Renal pelvis (tissue), 4 donors: Measurements from ENCODE around the gene RADIL. TPM values are rescaled to one million over a fixed set of nuclear protein-coding genes. Genes with fewer than 3 reads are reported as not detected.

Experiments
- DNase-seq: peaks from one replicate; pipeline ENCODE4 v3.0.0-alpha.2; 2013
- polyA plus RNA-seq, 3 donors: library from polyadenylated mRNA; unstranded; fragments of 120-200 nt; gene quantifications; one replicate each; pipeline ENCODE4 v1.2.1, GENCODE V29; 2013; ENCODE audit not compliant: insufficient read length in 3 of 3

Gene RADIL
- polyA plus RNA-seq, 3 donors, result 2.1 to 2.9 (median 2.2) TPM

GRCh38 chr7:4833176-4833575, 50.3 kb downstream of the RADIL start:
- no peak for DNase-seq

- DNase-seq, result no peak
Observed at GRCh38 chr7:4832711-4833110, 50.8 kb downstream of the RADIL start.

- no peak for DNase-seq
Observed at GRCh38 chr7:4831723-4832495, 51.6 kb downstream of the RADIL start.

- DNase-seq, result peak; percentile 80
Observed at GRCh38 chr7:4830176-4830575, 53.3 kb downstream of the RADIL start.

- DNase-seq, result no peak
Observed at GRCh38 chr7:4828720-4829383, 54.7 kb downstream of the RADIL start.

- DNase-seq, result no peak
Observed at GRCh38 chr7:4825081-4825480, 58.4 kb downstream of the RADIL start.

GRCh38 chr7:4824120-4824775, 59.3 kb downstream of the RADIL start:
- DNase-seq, result no peak

- DNase-seq, result no peak
Observed at GRCh38 chr7:4823441-4824119, 59.9 kb downstream of the RADIL start.

- no peak for DNase-seq
Observed at GRCh38 chr7:4822677-4823076, 60.8 kb downstream of the RADIL start.

- DNase-seq, result no peak
Observed at GRCh38 chr7:4820967-4821471, 62.5 kb downstream of the RADIL start.

- no peak for DNase-seq
Observed at GRCh38 chr7:4820405-4820966, 63.0 kb downstream of the RADIL start.

- no peak for DNase-seq
Observed at GRCh38 chr7:4819560-4820404, 63.7 kb downstream of the RADIL start.

GRCh38 chr7:4818000-4818794, 65.3 kb downstream of the RADIL start:
- DNase-seq, result no peak

GRCh38 chr7:4817178-4817901, 66.2 kb downstream of the RADIL start:
- DNase-seq, result no peak

- DNase-seq, result no peak
Observed at GRCh38 chr7:4816419-4817080, 67.0 kb downstream of the RADIL start.

- no peak for DNase-seq
Observed at GRCh38 chr7:4815609-4816418, 67.7 kb downstream of the RADIL start.

GRCh38 chr7:4815121-4815520, 68.4 kb downstream of the RADIL start:
- DNase-seq, result no peak

GRCh38 chr7:4814433-4814832, 69.1 kb downstream of the RADIL start:
- no peak for DNase-seq
